ENCODE data around the gene GPX4.

GPX4 gene

GRCh38 chr19:1057176-1057855 is 46.5 kb upstream of the GPX4 start:
- TF ChIP-seq SIN3A (IDR thresholded peaks at IDR 0.05; ENCODE audit: borderline replicate concordance, insufficient read depth, low read length) (no peak), POLR2AphosphoS5 (IDR thresholded peaks at IDR 0.05; ENCODE audit: low read depth, low read length) (no peak), FOXP2 (optimal IDR thresholded peaks at IDR 0.05; ENCODE audit: borderline replicate concordance, extremely low read depth, extremely low read length, insufficient read depth) (no peak)
- TF ChIP-seq, protein P1, sequence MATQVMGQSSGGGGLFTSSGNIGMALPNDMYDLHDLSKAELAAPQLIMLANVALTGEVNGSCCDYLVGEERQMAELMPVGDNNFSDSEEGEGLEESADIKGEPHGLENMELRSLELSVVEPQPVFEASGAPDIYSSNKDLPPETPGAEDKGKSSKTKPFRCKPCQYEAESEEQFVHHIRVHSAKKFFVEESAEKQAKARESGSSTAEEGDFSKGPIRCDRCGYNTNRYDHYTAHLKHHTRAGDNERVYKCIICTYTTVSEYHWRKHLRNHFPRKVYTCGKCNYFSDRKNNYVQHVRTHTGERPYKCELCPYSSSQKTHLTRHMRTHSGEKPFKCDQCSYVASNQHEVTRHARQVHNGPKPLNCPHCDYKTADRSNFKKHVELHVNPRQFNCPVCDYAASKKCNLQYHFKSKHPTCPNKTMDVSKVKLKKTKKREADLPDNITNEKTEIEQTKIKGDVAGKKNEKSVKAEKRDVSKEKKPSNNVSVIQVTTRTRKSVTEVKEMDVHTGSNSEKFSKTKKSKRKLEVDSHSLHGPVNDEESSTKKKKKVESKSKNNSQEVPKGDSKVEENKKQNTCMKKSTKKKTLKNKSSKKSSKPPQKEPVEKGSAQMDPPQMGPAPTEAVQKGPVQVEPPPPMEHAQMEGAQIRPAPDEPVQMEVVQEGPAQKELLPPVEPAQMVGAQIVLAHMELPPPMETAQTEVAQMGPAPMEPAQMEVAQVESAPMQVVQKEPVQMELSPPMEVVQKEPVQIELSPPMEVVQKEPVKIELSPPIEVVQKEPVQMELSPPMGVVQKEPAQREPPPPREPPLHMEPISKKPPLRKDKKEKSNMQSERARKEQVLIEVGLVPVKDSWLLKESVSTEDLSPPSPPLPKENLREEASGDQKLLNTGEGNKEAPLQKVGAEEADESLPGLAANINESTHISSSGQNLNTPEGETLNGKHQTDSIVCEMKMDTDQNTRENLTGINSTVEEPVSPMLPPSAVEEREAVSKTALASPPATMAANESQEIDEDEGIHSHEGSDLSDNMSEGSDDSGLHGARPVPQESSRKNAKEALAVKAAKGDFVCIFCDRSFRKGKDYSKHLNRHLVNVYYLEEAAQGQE (IDR thresholded peaks at IDR 0.05; ENCODE audit: insufficient read depth in 1 of 2, low read depth in 2 of 2, low read length in 2 of 2), result no peak

GRCh38 chr19:1058112-1058511 is 45.7 kb upstream of the GPX4 start:
- TF ChIP-seq SIN3A (IDR thresholded peaks at IDR 0.05; ENCODE audit: borderline replicate concordance, insufficient read depth, low read length) (no peak), TAF1 (IDR thresholded peaks at IDR 0.05; ENCODE audit: borderline replicate concordance, insufficient read depth, low read length) (no peak), POLR2AphosphoS5 (IDR thresholded peaks at IDR 0.05; ENCODE audit: low read depth, low read length) (no peak), FOXP2 (optimal IDR thresholded peaks at IDR 0.05; ENCODE audit: borderline replicate concordance, extremely low read depth, extremely low read length, insufficient read depth) (no peak)
- TF ChIP-seq, protein P1 (IDR thresholded peaks at IDR 0.05; ENCODE audit: insufficient read depth in 1 of 2, low read depth in 2 of 2, low read length in 2 of 2), result no peak

DNA sequence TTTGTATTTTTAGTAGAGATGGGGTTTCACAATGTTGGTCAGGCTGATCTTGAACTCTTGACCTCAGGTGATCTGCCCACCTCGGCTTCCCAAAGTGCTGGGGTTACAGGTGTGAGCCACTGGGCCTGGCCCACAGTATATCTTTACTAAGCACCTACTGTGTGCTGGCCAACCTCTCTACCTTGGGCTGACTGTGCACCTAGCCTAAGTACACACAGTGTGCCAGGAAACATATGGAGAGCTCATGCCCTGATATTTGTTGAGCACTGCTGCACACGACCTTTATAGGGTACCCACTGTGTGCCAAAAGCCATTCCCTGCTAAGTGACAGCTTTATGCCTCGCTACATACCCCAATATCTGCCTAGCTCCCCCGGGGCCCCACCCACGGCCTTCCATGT is 43.1 kb upstream of the GPX4 start:
- TF ChIP-seq FOXP2 (optimal IDR thresholded peaks at IDR 0.05; ENCODE audit: borderline replicate concordance, extremely low read depth, extremely low read length, insufficient read depth), result no peak

GRCh38 chr19:1061987-1062386 is 41.8 kb upstream of the GPX4 start:
- TF ChIP-seq TAF1 (IDR thresholded peaks at IDR 0.05; ENCODE audit: borderline replicate concordance, insufficient read depth, low read length), result no peak
- TF ChIP-seq SIN3A (IDR thresholded peaks at IDR 0.05; ENCODE audit: borderline replicate concordance, insufficient read depth, low read length), result no peak
- TF ChIP-seq FOXP2 (optimal IDR thresholded peaks at IDR 0.05; ENCODE audit: borderline replicate concordance, extremely low read depth, extremely low read length, insufficient read depth), result no peak
- TF ChIP-seq POLR2AphosphoS5 (IDR thresholded peaks at IDR 0.05; ENCODE audit: low read depth, low read length), result no peak
- TF ChIP-seq, protein P1 (IDR thresholded peaks at IDR 0.05; ENCODE audit: insufficient read depth in 1 of 2, low read depth in 2 of 2, low read length in 2 of 2), result no peak

DNA sequence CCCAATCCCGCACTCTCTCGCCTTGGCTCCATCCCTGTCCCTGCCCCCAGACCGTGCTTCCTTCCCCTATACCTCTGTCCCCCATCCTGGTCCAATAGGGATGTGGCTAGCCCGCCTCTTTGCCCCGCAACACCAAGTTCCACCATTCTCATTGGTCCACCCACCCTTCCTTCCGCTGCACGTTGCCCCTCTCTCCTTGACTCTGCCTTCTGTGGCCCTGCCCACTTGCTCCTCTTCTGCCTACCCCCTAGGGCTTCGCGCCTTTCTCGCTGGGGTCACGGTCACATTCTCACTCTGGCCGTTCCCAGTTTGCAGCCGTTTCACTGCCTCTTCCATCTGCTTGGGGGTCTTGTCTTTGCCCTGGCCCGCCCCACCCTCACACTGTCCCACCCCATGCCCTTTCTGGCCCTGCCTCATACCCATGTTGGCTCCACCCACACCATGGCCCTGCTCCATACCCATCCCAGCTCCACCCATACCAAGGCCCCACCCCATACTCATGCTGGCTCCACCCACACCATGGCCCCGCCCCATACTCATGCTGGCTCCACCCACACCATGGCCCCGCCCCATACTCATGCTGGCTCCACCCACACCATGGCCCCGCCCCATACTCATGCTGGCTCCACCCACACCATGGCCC is 41.3 kb upstream of the GPX4 start:
- TF ChIP-seq POLR2AphosphoS5 (IDR thresholded peaks at IDR 0.05; ENCODE audit: low read depth, low read length), result no peak
- no peak for TF ChIP-seq FOXP2 (optimal IDR thresholded peaks at IDR 0.05; ENCODE audit: borderline replicate concordance, extremely low read depth, extremely low read length, insufficient read depth)

- TF ChIP-seq POLR2AphosphoS5 (IDR thresholded peaks at IDR 0.05; ENCODE audit: low read depth, low read length), result no peak
- TF ChIP-seq SIN3A (IDR thresholded peaks at IDR 0.05; ENCODE audit: borderline replicate concordance, insufficient read depth, low read length), result no peak
- TF ChIP-seq TAF1 (IDR thresholded peaks at IDR 0.05; ENCODE audit: borderline replicate concordance, insufficient read depth, low read length), result no peak
- TF ChIP-seq, protein P1 (IDR thresholded peaks at IDR 0.05; ENCODE audit: insufficient read depth in 1 of 2, low read depth in 2 of 2, low read length in 2 of 2), result no peak
- no peak for TF ChIP-seq FOXP2 (optimal IDR thresholded peaks at IDR 0.05; ENCODE audit: borderline replicate concordance, extremely low read depth, extremely low read length, insufficient read depth)
Observed at GRCh38 chr19:1063030-1063908, 40.5 kb upstream of the GPX4 start.
